Transverse colon (tissue), 4 donors: ENCODE results near the gene GRIA3. TPM values are rescaled to one million over a fixed set of nuclear protein-coding genes. Genes with fewer than 3 reads are reported as not detected.
"Not testable (repeated sequence)": the region's sequence is repeated elsewhere in the genome, so short reads cannot be mapped to it uniquely, and the experiment has no call there.

Experiments used
- DNase-seq: peaks from one replicate; pipeline ENCODE4 v3.0.0-alpha.2; 2019
- H3K27ac ChIP-seq, 4 donors: fragments of 200-600 bp; sonication (generic); 2 replicates each; pipeline ENCODE4 v1.5.1; 2016 to 2018; ENCODE audit warnings: inconsistent platforms in 4 of 4
- H3K27me3 ChIP-seq: fragments of 200-600 bp; sonication (generic); 2 replicates; pipeline ENCODE4 v1.5.1; 2017; ENCODE audit warnings: inconsistent platforms
- H3K36me3 ChIP-seq, 4 donors: fragments of 200-600 bp; sonication (generic); 2 replicates each; pipeline ENCODE4 v1.5.1; 2017 to 2019; ENCODE audit warnings: inconsistent platforms in 4 of 4
- H3K4me1 ChIP-seq, 4 donors: fragments of 200-600 bp; sonication (generic); 2 replicates each; pipeline ENCODE4 v1.5.1; 2017 to 2020; ENCODE audit warnings: inconsistent platforms in 4 of 4
- H3K4me3 ChIP-seq, 4 donors: fragments of 200-600 bp; sonication (generic); 1 replicate in 1 of 4; 2 replicates in 3 of 4; pipeline versions ENCODE4 v1.5.1 to v1.6.1; 2017 to 2019; ENCODE audit warnings: inconsistent platforms in 4 of 4
- H3K9me3 ChIP-seq, 2 donors: fragments of 200-600 bp; sonication (generic); 2 replicates each; pipeline ENCODE4 v1.5.1; 2017 to 2019; ENCODE audit warnings: inconsistent platforms in 2 of 2
- CTCF ChIP-seq, 5 experiments: fragments of 200-600 bp in 3 of 5; fragments of 450-650 bp in 2 of 5; sonication (generic) in 3 of 5; IDR thresholded peaks; 1 replicate in 2 of 5; 2 replicates in 3 of 5; pipeline ENCODE4 v1.5.1; 2016 to 2017; ENCODE audit warnings: antibody characterized with exemption in 5 of 5, inconsistent platforms in 3 of 5, mild to moderate bottlenecking in 2 of 5, moderate library complexity in 1 of 5
- EP300 ChIP-seq: sonication (generic); formaldehyde crosslinking; IDR thresholded peaks from one replicate; pipeline ENCODE4 v1.6.1; 2017; ENCODE audit warnings: antibody characterized with exemption, low read depth
- POLR2A ChIP-seq: fragments of 450-650 bp; IDR thresholded peaks from one replicate; pipeline ENCODE4 v1.6.1; 2016; ENCODE audit warnings: antibody characterized with exemption, mild to moderate bottlenecking, moderate library complexity
- POLR2AphosphoS5 ChIP-seq, 3 donors: sonication (generic); formaldehyde crosslinking; IDR thresholded peaks; one replicate each; pipeline ENCODE4 v1.6.1; 2016; ENCODE audit warnings: antibody characterized with exemption in 3 of 3
- WGBS, 2 donors: methylation state at CpG; one replicate each; pipeline ENCODE4 v1.1.5; 2018; ENCODE audit warnings: low coverage in 1 of 2; 5-methylcytosine and 5-hydroxymethylcytosine counted together
- in situ Hi-C, 4 donors: fragments of 200-750 bp; cut with MboI; loops; one replicate each; pipeline versions ENCODE4 v1.15.0 to v1.15.1; 2017; ENCODE audit warnings: low sequenced_read_pairs in 3 of 4, low pct_ligation_motif_present in 1 of 4, low pct_unique_long_range_greater_than_20kb in 1 of 4
- intact Hi-C: fragments of 100-400 bp; cut with DNase I; formaldehyde crosslinking; loops from one replicate; pipeline ENCODE4 v1.15.1; 2023; ENCODE audit warnings: low total_unique reads
- total RNA-seq, 4 donors: library from RNA; depleted of rRNA; stranded (reverse); fragments of >200 nt; gene quantifications; one replicate each; pipeline ENCODE4 v1.1.0, GENCODE V29; 2016

The GRIA3 gene
- total RNA-seq, 4 donors from 2014 or later: 0.40 to 1.1 (median 0.68) TPM; not detected in 1

GRCh38 chrX:123518791-123519190 lies 334.7 kb downstream of the GRIA3 start:
- WGBS, 2 donors: 85% methylated on average over 2 of the region's 2 CpGs; no CpG with 5 or more reads in 1 of the 2 donors
- Histone ChIP-seq H3K27me3 (no peaks in the 10 kb centered on the region), H3K9me3 (no peaks in the 10 kb centered on the region), H3K36me3 (no peaks in the 10 kb centered on the region), H3K4me1 (no peaks in the 10 kb centered on the region), H3K27ac (no peak overlapping the region), H3K4me3 (no peak overlapping the region)
- in situ Hi-C loops: no loop called here
- intact Hi-C loops: no loop called here
- no peak for DNase-seq
- TF ChIP-seq POLR2A (no peak), EP300 (no peak), CTCF (IDR thresholded peaks at IDR 0.05) (no peak), POLR2AphosphoS5 (IDR thresholded peaks at IDR 0.05) (no peak)

GRCh38 chrX:123525123-123525725 lies 341.1 kb downstream of the GRIA3 start:
- Histone ChIP-seq H3K36me3 (no peaks in the 10 kb centered on the region), H3K27me3 (no peaks in the 10 kb centered on the region), H3K4me1 (no peaks in the 10 kb centered on the region), H3K27ac (no peak overlapping the region), H3K4me3 (no peak overlapping the region), H3K9me3 (no peaks in the 10 kb centered on the region)
- in situ Hi-C loops (no loop called here), intact Hi-C loops (no loop called here)
- no peak for DNase-seq
- 76% methylated on average over 2 of the region's 2 CpGs; no CpG with 5 or more reads in 1 of the 2 donors for WGBS, 2 donors
- no peak for TF ChIP-seq EP300

GRCh38 chrX:123530726-123531125 lies 346.6 kb downstream of the GRIA3 start:
- WGBS, 2 donors: 65% methylated on average over 1 of the region's 1 CpG; no CpG with 5 or more reads in 1 of the 2 donors
- in situ Hi-C loops, DNase-seq, intact Hi-C loops, H3K9me3 ChIP-seq, H3K4me3 ChIP-seq, H3K36me3 ChIP-seq, H3K27me3 ChIP-seq, H3K27ac ChIP-seq, H3K4me1 ChIP-seq: not testable (repeated sequence)
